Nephron (organoid): ENCODE measurements around the gene SORBS1.

Experiments used
- H3K27ac Mint-ChIP-seq, 3 experiments: 2 replicates each; pipeline ENCODE4 v1.8.0; 2020; ENCODE audit warnings: mixed read lengths in 3 of 3, mild to moderate bottlenecking in 2 of 3, moderate library complexity in 1 of 3
- H3K27me3 Mint-ChIP-seq: 2 replicates; pipeline ENCODE4 v1.8.0; 2021; ENCODE audit warnings: low read depth, mild to moderate bottlenecking, moderate library complexity, mixed read lengths
- H3K36me3 Mint-ChIP-seq: 2 replicates; pipeline ENCODE4 v1.8.0; 2020; ENCODE audit warnings: low read depth, mixed read lengths
- H3K4me1 Mint-ChIP-seq: 2 replicates; pipeline ENCODE4 v1.8.0; 2020; ENCODE audit warnings: mixed read lengths
- H3K4me3 Mint-ChIP-seq, 3 experiments: 2 replicates each; pipeline ENCODE4 v1.8.0; 2020; ENCODE audit warnings: mild to moderate bottlenecking in 3 of 3, mixed read lengths in 3 of 3, moderate library complexity in 2 of 3
- H3K9me3 Mint-ChIP-seq: 2 replicates; pipeline ENCODE4 v1.8.0; 2020; ENCODE audit warnings: mixed read lengths
- TF ChIP-seq, protein P1 (sequence below), 3 experiments: fragments of 200-600 bp; sonication (generic); IDR thresholded peaks; one replicate each; pipeline ENCODE4 v1.5.0; 2021; ENCODE audit warnings: antibody characterized with exemption in 3 of 3; ENCODE audit not compliant: unreplicated experiment in 3 of 3

SORBS1 gene

DNA sequence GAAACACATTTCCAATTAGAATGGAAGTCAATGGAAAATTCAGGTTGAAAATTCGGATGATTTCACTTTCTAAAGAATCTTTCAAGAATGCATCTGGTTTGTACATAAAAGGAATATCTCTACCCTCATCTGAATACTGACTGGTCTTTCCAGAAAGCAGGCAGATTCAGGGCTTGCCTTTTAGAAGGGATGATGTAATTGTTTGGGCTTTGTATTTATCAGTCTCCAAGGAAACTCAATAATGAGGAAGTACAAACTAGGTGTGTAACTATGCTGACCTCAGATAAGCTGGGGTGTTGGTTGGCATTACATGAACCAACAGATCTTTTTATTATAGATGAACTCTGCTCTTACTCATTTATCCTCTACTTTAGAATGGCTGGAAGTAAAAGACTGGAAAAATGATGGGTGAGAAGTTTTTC lies 294.5 kb downstream of the SORBS1 start:
- no peaks in the 10 kb centered on the region for H3K9me3 Mint-ChIP-seq
- no peaks in the 10 kb centered on the region for H3K27me3 Mint-ChIP-seq
- peaks cover 14% of the 10 kb centered on the region for H3K36me3 Mint-ChIP-seq
- peak overlapping the region; percentile 49 to 71 (median 65) for H3K27ac Mint-ChIP-seq
- H3K4me3 Mint-ChIP-seq: no peak overlapping the region
- TF ChIP-seq, protein P1, sequence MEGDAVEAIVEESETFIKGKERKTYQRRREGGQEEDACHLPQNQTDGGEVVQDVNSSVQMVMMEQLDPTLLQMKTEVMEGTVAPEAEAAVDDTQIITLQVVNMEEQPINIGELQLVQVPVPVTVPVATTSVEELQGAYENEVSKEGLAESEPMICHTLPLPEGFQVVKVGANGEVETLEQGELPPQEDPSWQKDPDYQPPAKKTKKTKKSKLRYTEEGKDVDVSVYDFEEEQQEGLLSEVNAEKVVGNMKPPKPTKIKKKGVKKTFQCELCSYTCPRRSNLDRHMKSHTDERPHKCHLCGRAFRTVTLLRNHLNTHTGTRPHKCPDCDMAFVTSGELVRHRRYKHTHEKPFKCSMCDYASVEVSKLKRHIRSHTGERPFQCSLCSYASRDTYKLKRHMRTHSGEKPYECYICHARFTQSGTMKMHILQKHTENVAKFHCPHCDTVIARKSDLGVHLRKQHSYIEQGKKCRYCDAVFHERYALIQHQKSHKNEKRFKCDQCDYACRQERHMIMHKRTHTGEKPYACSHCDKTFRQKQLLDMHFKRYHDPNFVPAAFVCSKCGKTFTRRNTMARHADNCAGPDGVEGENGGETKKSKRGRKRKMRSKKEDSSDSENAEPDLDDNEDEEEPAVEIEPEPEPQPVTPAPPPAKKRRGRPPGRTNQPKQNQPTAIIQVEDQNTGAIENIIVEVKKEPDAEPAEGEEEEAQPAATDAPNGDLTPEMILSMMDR (IDR thresholded peaks at IDR 0.05; ENCODE audit: unreplicated experiment in 3 of 3): no peak
- peaks cover 18% of the 10 kb centered on the region for H3K4me1 Mint-ChIP-seq

DNA sequence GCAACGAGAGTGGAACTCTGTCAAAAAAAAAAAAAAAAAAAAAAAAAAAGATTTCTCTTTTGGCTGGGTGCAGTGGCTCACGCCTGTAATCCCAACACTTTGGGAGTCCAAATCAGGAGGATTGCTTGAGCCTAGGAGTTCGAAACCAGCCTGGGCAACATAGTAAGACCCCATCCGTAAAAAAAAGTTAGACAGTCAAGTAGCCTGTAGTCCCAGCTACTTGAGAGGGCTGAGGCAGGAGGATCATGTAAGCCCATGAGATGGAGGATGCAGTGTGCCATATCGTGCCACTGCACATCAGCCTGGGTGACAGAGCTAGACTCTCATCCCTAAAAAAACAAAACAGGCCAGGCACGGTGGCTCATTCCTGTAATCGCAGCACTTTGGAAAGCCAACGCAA lies 295.6 kb downstream of the SORBS1 start:
- Mint-ChIP-seq H3K27ac (no peak overlapping the region), H3K27me3 (no peaks in the 10 kb centered on the region), H3K9me3 (no peaks in the 10 kb centered on the region), H3K36me3 (peaks cover 14% of the 10 kb centered on the region), H3K4me3 (no peak overlapping the region), H3K4me1 (peaks cover 24% of the 10 kb centered on the region)
- TF ChIP-seq, protein P1 (IDR thresholded peaks at IDR 0.05; ENCODE audit: unreplicated experiment in 3 of 3): no peak

DNA sequence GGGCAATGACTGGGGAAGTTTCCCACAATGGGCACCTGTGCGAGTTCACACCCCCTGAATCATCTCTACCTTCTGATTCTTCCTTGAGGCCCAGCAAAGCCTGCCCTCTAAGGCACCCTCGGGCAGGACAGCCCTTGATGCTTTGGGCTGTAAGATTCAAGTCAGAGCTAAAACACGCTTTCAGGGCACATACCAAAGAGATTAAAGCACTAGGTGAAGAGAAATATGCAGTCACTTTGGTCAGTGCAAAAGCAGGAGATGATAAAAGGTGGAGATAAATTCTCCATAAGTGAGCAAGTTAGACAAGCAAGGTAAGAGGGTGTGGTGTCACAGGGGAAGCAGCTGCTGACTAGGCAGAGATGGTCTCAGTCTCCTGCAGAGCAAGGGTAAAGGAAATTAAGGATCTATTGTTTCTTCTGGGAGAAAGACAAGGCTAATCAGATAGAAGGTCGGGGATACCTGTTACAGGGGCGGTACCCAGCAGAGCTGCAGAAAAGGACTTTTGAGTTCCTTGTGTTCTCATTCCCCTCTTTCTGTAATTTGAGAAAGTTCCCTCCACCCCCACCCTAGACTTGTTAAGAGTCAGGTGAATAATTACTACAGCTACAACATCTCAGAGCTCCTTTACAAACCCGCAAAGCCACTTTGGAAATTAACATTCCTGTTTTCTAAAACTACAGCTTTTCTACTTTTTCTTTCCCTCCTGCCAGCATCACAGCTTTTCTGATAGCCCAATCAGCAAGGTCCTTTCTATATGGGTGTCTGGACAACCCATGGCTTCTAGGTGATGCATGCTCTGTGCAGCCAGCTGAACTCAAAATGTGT lies 296.7 kb downstream of the SORBS1 start:
- TF ChIP-seq, protein P1 (IDR thresholded peaks at IDR 0.05; ENCODE audit: unreplicated experiment in 3 of 3): no peak
- no peaks in the 10 kb centered on the region for H3K27me3 Mint-ChIP-seq
- H3K27ac Mint-ChIP-seq: peak overlapping the region in 2 of 3 experiments; percentile 54 to 59
- no peak overlapping the region for H3K4me3 Mint-ChIP-seq
- peaks cover 19% of the 10 kb centered on the region for H3K36me3 Mint-ChIP-seq
- H3K4me1 Mint-ChIP-seq: peaks cover 27% of the 10 kb centered on the region
- no peaks in the 10 kb centered on the region for H3K9me3 Mint-ChIP-seq

DNA sequence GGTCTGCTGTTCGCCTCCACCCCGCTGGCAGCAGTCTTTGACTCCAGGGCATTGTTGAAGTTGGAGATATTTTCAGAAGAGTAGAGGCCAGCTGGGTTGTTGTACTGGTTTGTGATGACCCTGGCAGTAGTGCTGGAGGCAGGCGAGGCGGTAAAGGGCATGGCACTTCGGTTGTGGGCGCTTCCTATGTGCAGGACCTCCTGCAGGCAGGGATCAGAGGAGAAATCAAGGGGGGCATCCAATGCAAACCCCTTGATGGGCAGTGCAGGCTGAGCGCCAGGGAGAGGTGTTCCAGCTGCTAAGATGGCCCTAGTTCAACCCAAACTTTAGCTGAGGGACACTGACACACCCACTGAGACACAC lies 297.3 kb downstream of the SORBS1 start:
- H3K27me3 Mint-ChIP-seq: no peaks in the 10 kb centered on the region
- TF ChIP-seq, protein P1 (IDR thresholded peaks at IDR 0.05; ENCODE audit: unreplicated experiment in 3 of 3): no peak
- peaks cover 25% of the 10 kb centered on the region for H3K4me1 Mint-ChIP-seq
- H3K9me3 Mint-ChIP-seq: no peaks in the 10 kb centered on the region
- no peak overlapping the region for H3K4me3 Mint-ChIP-seq
- peaks cover 20% of the 10 kb centered on the region for H3K36me3 Mint-ChIP-seq
- peak overlapping the region in 1 of 3 experiments; percentile 76 for H3K27ac Mint-ChIP-seq

DNA sequence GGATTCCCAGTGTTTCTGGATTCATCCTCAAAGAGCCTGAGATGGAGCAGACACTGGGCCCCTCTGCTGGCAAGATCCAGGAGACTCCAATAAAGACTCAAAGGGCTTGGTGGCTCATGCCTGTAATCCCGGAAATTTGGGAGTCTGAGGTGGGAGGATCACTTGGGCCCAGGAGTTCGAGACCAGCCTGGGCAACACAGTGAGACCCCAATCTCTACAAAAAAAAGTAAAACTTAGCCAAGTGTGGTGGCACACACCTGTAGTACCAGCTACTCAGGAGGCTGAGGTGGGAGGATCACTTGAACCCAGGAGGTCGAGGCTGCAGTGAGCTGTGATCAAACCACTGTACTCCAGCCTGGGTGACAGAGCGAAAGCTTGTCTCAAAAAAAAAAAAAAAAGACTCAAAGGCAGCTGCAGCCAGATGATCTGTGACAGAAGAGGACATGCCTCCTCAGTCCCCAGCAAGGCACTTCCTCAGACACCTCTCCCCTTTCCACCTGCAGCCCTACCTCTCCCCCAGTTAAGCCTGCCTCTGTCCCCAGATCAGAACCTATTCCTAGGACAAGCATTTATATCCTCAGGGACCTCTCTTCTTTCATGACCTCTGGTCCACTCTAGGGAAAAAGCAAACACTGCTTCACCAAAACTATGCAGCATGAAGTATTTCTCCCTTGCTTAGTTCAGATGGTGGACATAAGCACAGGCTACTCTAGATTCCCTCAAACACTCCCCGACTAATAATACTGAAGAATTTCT lies 298.2 kb downstream of the SORBS1 start:
- no peak overlapping the region for H3K4me3 Mint-ChIP-seq
- H3K9me3 Mint-ChIP-seq: no peaks in the 10 kb centered on the region
- H3K4me1 Mint-ChIP-seq: peaks cover 16% of the 10 kb centered on the region
- no peaks in the 10 kb centered on the region for H3K27me3 Mint-ChIP-seq
- TF ChIP-seq, protein P1 (IDR thresholded peaks at IDR 0.05; ENCODE audit: unreplicated experiment in 3 of 3): no peak
- H3K36me3 Mint-ChIP-seq: peaks cover 28% of the 10 kb centered on the region
- H3K27ac Mint-ChIP-seq: peak overlapping the region; percentile 7 to 81 (median 76)
